T-helper 9 cell (primary cell): ENCODE results near the gene GET3.

Experiments
- DNase-seq: peaks from one replicate; pipeline ENCODE4 v3.0.0-alpha.2; 2020

The GET3 gene

DNA sequence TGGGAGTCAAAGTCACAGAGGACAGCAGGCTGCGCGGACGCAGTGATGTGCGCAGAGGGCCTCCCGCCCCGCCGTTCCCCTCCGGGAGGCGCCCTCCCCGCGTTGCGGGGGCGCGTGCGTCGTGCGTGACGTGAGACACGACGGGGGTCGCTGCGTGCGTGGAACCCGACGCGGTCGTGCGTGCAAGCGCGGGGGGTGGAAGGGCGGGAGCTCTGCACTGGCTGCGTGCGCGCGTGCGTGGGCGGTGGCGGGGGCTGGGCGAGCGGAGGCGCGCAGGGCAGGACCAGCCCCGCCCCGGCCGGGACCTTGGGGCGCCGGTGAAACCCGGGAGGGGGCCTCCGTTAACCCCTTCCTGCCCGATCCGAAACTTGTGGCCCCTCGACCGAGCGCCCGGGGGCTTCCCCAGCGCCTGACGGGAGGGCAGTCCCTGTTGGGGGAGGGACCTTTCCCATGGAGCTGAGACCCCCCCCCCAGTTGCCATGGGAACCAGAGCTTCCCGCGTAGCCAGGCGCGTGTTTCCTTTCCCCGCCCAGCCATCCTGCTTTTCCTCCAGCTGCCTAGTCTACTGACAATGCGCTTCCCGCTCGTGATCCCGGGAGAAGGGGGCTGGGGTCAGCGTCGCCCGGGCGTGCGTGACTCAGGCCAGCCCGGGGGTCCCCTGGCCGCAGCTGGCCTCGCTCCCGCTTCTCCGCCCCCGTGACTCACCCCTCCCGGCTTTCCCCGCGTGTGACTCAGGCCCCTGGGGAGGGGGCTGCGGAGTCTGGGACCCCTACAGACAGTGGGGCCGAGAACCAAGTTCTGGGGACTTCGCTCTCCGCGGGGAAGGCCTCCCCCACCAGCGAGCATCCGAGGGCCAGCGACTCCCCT is 45.4 kb downstream of the GET3 start:
- peak; percentile 95 for DNase-seq

DNA sequence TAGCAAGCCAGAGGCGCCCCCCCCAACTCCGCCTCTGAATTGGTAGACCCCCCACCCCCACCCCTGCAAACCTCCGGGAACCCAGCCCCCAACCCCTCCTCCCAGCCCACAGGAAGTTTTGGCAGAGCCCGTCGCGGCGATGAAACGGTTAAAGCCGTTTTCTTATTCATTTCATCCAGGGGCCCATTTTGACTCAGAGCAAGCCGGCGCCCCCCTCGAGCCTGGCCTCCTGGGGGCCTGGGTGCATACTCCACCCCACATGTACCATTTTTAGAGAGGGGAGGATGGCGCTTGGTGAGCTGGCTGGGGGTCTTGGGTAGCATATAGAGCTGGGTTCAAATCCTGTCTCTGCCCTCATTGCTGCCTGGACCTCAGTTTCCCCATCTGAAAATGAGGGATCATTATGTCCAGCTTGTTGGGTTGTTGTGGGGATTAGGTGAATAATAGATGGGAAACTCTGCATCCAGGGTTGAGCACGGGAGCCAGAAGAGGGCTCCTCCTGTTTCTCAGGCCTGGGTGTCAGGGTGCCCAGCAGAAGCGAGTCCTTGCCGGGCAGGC is 46.1 kb downstream of the GET3 start:
- no peak for DNase-seq

DNA sequence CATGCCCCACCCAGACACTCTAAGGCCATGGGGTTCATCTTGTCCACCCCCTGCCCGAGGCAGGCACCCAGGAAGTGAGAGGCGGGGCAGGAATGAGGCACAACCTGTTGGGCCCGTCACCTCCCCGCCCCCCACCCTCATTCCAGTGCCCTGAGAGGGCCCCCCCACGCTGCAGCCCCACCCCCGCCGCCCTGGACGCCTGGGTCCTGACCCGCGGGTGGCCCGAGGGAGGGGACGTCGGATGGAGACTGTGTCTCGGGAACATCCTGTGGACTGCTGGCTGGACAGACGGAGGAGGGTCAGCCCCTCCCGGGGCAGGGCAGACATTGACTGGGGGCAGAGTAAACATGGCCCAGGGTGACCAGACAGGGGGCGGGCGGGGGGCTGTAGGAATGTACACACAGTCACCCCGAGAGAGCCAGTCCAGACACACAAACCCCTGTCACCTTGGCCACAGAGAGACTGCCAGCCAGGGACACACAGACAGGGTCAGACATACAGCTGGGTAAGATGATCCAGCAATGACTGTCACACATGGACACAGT is 46.6 kb downstream of the GET3 start:
- no peak for DNase-seq

DNA sequence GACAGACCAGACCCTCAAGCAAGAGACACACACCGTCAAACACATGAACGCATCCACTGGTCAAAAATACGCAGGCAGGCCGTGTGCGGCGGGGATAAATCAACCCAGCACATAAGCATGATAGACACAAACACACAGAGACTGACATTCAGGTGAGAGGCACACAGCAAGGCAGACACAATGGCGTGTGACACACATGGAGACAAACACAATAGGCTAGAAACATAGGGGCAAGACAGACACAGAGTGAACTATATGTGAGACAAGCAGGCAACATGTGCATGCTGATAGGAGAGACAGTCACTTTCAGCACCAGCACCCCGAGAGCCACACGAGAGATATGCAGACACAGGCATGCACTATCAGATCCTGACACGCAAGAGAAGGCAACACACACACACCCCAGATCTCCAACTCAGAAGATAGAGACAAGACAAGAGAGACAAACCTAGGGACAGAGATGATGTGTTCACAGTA is 47.1 kb downstream of the GET3 start:
- DNase-seq = no peak

DNA sequence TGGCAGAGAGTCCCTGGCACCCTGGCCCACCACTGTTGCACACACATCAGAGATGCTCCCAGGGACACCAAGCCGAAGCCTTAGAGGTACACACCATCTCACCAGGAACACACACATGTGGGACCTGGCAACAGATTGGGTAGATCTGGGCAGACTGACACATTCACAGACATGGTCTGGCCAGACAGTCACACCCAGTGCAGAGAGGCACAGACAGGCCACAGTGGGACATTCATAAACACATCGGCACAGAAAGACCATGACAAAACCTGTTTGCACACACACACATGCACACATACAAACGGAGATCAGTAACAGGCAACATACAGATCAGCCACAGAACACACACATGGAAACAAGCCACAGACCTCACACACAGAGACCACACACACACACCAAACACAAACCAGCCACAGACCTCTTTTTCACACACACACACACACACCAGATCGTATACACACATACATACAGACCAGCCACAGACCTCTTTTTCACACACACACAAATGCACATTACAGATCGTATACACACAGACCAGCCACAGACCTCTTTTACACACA is 47.7 kb downstream of the GET3 start:
- no peak for DNase-seq

DNA sequence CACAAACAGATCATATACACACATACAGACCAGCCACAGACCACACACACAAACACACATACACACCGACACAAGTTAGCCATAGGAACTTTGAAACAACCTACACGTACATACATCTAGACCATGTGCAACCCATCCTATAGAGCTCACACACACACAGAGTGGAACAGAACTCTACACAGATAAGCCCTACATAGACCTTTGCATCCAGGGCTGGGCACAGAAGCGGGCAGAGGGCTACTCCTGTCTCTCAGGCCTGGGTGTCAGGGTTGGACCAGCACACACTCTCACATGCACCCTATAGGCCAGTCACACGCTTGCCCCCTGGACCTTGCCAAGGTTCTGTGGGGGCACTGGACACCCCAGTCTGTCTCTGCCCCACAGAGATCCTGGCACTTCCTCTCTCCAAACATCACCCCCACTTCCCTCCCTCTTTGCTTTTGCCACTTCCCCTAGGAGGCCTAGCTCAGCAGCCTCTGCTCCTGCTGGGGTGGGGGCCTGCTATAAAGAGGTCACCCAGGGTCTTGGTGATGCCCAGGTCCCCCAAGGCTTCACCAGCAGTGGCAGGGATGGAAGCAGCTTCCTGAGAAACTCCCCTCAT is 48.2 kb downstream of the GET3 start:
- no peak for DNase-seq

DNA sequence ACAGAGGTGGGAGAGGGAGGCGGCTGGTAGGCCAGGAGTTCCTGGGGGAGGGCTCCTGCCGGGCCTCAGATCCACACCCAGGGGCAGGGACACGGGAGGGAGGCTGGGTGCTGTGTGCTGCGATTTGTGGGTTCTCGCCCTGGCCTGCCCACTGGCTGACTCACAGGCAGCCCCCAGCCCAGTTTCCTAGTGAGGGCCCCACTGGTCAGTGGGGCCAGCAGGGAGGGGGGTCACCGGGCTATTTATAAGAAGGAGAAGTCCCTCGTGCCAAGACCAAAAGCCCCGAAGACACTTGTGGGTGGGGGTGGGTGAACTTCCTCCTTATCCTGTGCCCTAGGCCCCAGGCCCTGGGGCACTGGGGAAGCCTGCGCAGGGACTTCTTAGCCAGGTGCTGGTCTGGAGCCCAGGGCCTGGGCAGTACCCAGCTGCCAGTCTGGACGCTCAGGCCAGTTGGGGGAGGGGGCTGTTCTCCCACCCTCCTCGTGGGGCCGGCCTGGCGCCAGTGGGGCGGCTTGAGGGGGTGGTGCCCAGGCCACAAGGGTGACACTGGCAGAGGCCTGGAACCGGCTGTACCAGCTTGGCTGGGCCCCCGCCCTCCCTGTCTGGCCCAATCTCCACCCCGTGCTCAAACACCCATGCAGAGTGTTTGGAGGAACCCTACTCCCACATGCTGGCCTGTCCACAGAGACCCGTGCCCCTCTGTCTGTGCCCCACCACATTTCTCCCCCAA is 49.0 kb downstream of the GET3 start:
- DNase-seq = no peak

DNA sequence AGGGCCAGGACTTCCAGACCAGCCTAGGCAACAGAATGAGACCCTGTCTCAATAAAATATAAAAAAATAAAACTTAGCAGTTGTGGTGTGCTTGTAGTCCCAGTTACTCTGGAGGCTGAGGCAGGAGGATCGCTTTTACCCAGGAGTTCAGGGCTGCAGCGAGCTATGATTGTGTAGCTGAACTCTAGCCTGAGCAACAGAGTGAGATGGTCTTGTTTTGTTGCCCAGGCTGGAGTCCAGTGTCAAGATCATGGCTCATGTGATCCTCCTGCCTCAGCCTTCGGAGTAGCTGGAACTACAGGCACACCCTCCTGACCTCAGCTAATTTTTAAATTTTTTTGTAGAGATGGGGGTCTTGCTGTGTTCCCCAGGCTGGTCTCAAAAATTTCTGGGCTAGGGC is 49.7 kb downstream of the GET3 start:
- no peak for DNase-seq

DNA sequence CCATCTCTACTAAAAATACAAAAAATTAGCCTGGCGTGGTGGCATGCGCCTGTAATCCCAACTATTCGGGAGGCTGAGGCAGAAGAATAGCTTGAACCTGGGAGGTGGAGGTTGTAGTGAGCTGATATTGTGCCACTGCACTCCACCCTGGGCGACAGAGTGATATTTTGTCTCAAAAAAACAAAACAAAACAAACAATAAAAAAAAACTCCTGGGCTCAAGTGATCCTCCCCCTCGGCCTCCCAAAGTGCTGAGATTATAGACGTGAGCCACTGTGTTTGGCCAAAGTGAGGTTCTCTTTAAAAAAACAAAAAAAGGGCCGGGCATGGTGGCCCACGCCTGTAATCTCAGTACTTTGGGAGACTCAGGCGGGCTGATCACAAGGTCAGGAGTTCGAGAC is 50.2 kb downstream of the GET3 start:
- no peak for DNase-seq

DNA sequence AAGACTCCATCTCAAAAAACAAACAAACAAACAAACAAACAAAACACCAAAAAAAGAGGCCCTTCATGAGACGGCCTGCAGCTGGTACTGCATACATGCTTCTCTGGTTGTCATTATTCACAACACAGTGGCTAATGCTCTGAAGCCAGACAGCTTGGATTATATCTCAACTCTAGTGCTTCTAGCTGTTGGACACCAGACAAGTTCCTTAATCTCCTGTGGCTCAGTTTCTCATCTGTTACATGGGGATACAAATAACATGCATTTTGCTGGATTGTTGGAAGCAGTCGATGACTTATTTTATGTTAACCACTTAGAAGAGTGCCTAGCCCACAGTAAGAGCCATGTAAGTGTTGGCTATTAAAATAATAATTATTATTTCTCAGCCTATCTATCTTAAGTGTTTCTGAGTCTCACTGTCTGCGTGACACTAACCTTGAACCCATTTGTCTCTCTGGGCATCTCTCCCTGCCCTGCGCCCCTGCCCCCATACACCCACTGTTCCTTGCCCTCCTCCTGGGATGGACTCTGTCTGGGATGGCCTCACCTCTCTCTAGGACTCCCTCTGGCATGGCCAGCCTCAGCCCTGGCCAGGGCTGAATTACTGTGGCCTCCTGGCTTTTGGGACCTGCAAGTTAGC is 50.9 kb downstream of the GET3 start:
- no peak for DNase-seq

DNA sequence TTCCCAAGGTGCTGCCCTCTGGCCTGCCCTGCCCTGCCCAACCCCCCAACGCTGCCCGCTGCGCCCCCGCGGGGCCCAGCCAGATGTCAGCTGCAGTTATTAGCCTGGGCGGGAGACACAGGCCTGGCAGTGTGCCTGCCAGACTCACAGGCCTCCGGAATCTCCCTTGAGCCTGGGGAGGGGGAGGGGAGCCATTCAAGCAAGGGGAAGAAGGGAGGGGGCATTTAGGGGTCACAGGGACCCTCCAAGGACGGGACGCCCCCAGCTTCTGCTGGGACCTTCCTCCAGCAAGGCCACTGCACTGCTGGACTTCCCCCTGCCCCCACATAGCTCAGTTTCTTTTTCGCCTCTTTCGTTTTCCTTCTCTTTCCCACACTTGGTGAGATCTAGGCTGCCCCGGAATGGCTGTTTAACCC is 51.4 kb downstream of the GET3 start:
- peak; percentile 52 for DNase-seq

DNA sequence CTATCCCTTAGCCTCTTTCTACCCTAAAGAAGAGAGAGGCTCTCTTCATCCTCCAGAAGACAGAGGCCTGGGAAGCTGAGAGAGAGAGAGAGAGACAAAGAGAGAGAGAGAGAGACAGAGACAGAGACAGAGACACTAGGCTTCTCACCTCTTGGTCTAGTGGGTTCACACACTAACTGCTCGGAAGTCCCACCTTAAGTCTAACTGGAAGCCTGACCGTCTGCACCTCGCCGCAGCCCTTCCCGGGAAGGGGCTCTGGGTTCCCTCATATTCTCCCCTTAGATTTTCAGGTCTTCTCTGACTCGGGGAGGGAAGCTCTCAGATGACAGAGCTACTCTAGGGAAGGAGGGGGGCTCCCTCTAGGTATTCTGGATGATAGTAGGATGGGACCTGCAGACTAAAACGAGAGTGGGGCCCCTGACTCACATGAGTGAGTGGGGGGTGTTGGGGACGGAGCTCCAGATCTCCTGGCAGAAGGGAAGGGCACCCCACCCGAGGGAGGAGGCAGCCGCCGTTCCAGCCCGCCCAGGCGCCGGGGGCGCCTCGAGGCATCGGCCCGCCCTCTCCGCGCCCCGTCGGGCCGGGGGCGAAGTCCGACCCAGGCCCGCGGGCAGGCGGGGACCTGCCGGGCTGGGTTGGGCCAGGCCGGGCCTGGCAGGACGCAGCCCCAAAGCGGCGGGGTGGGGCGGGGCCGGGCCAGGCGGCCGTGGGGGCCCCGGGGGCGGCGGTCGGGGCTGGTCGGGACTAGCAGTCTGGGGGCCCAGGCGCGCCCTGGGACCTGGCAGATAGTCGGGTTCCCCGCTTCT is 52.0 kb downstream of the GET3 start:
- DNase-seq = no peak

DNA sequence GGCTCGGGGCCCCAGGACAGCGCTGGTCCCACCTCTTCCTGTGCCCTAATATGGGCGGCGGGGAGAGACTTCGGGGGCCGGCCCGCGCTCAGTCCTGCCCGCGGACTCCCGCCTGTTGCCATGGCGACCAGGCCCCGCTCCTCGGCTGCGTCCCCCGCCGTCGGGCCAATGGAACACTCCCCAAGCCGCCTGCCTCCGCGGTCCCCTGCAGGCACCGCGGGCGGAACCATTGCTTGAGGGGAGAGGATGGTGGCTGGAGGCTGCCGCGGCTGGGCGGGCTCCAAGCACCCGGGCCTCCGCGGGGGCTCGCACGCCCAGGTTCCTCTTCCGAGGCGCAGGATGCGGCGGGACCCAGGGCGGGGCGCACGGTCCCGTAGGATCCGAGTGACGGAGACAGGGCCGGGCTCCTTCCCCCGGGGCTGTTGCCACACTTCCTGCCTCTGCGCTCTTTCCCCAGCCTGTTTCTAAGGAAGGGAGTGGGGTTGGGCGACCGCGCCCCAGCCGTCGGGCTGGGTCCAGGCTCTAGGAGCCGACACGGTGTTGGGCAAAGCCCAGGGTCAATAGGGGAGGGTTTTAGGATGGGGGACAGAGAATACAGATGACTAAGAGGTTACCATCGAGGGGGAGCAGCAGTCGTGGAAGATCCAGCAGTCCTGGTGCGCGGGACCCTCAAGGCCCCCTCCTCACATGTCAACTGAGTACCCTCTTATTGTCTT is 52.8 kb downstream of the GET3 start:
- peak; percentile 84 for DNase-seq

DNA sequence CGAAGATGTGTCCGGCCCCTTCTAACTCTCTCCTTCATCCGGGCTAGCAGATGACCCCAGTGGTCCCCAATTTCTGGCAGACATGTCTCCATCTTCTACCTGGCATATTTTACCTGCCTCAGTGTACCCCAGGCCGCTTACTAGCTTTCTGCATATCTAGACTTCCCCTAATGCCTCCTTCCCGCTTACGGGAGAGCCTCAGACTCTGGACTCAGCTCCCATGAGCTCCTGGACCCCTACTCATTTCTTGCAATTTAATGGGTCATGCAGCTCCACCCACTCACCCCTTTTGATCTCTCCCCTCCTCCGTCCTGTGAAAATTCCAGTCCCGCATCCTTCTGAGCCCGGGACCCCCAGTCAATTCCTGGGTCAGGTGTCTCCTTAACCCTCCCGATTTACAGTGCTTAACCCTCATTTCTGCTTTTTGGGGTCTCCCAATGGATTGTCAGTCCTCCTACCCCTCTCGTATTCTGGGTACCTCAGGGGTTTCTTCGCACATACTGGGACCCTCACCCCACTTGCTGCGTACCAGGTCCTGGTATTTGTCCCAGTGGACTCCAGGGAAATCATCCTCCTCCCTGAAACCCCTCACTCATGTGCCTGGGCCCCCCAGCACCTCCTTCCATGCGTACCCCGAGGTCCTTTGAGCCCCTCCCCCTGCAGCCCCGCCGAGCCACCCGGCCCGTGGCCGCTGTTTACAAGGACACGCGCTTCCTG is 53.5 kb downstream of the GET3 start:
- no peak for DNase-seq

DNA sequence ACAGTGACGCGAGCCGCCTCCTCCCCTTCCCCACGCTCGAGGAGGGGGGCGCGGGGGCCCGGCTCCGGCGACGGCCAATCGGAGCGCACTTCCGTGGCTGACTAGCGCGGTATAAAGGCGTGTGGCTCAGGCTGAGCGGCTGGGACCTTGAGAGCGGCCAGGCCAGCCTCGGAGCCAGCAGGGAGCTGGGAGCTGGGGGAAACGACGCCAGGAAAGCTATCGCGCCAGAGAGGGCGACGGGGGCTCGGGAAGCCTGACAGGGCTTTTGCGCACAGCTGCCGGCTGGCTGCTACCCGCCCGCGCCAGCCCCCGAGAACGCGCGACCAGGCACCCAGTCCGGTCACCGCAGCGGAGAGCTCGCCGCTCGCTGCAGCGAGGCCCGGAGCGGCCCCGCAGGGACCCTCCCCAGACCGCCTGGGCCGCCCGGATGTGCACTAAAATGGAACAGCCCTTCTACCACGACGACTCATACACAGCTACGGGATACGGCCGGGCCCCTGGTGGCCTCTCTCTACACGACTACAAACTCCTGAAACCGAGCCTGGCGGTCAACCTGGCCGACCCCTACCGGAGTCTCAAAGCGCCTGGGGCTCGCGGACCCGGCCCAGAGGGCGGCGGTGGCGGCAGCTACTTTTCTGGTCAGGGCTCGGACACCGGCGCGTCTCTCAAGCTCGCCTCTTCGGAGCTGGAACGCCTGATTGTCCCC is 54.2 kb downstream of the GET3 start, which contains the start of gene JUNB:
JUNB (plus strand) TSS at position 142 of the 706 bp plus-strand sequence; CDS start at position 428, 286 bp downstream.
- DNase-seq = peak; percentile 97

DNA sequence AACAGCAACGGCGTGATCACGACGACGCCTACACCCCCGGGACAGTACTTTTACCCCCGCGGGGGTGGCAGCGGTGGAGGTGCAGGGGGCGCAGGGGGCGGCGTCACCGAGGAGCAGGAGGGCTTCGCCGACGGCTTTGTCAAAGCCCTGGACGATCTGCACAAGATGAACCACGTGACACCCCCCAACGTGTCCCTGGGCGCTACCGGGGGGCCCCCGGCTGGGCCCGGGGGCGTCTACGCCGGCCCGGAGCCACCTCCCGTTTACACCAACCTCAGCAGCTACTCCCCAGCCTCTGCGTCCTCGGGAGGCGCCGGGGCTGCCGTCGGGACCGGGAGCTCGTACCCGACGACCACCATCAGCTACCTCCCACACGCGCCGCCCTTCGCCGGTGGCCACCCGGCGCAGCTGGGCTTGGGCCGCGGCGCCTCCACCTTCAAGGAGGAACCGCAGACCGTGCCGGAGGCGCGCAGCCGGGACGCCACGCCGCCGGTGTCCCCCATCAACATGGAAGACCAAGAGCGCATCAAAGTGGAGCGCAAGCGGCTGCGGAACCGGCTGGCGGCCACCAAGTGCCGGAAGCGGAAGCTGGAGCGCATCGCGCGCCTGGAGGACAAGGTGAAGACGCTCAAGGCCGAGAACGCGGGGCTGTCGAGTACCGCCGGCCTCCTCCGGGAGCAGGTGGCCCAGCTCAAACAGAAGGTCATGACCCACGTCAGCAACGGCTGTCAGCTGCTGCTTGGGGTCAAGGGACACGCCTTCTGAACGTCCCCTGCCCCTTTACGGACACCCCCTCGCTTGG is 55.0 kb downstream of the GET3 start:
- DNase-seq = peak; percentile 50

DNA sequence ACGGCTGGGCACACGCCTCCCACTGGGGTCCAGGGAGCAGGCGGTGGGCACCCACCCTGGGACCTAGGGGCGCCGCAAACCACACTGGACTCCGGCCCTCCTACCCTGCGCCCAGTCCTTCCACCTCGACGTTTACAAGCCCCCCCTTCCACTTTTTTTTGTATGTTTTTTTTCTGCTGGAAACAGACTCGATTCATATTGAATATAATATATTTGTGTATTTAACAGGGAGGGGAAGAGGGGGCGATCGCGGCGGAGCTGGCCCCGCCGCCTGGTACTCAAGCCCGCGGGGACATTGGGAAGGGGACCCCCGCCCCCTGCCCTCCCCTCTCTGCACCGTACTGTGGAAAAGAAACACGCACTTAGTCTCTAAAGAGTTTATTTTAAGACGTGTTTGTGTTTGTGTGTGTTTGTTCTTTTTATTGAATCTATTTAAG is 55.6 kb downstream of the GET3 start:
- DNase-seq = no peak
